ENCODE results near the gene GNG4.
"Not testable (repeated sequence)": the region's sequence is repeated elsewhere in the genome, so short reads cannot be mapped to it uniquely, and the experiment has no call there.

The GNG4 gene

GRCh38 chr1:235624721-235625333, 24.8 kb downstream of the GNG4 start:
- peak; percentile 61 for DNase-seq

- no peak for DNase-seq
Observed at GRCh38 chr1:235622936-235623779, 26.4 kb downstream of the GNG4 start.

GRCh38 chr1:235619149-235619548, 30.4 kb downstream of the GNG4 start:
- DNase-seq, result not testable (repeated sequence)

- DNase-seq, result peak; percentile 67
Observed at GRCh38 chr1:235617808-235618207, 31.8 kb downstream of the GNG4 start.

GRCh38 chr1:235617140-235617539, 32.4 kb downstream of the GNG4 start:
- no peak for DNase-seq

- DNase-seq, result no peak
Observed at GRCh38 chr1:235614442-235614954, 35.1 kb downstream of the GNG4 start.

GRCh38 chr1:235613602-235614001, 36.0 kb downstream of the GNG4 start:
- DNase-seq, result no peak

GRCh38 chr1:235612761-235613160, 36.8 kb downstream of the GNG4 start:
- DNase-seq, result no peak

GRCh38 chr1:235610157-235610556, 39.4 kb downstream of the GNG4 start:
- no peak for DNase-seq

- DNase-seq, result no peak
Observed at GRCh38 chr1:235608278-235608677, 41.3 kb downstream of the GNG4 start.

GRCh38 chr1:235607284-235607683, 42.3 kb downstream of the GNG4 start:
- DNase-seq, result no peak

GRCh38 chr1:235601104-235601503, 48.5 kb downstream of the GNG4 start:
- no peak for DNase-seq

GRCh38 chr1:235599536-235599935, 50.0 kb downstream of the GNG4 start:
- DNase-seq, result no peak

- DNase-seq, result peak; percentile 70
Observed at GRCh38 chr1:235597867-235598553, 51.6 kb downstream of the GNG4 start.

- DNase-seq, result no peak
Observed at GRCh38 chr1:235595079-235595478, 54.5 kb downstream of the GNG4 start.

GRCh38 chr1:235594281-235594895, 55.2 kb downstream of the GNG4 start:
- DNase-seq, result not testable (repeated sequence)

GRCh38 chr1:235588916-235589515, 60.6 kb downstream of the GNG4 start:
- DNase-seq, result peak; percentile 62

GRCh38 chr1:235588156-235588555, 61.4 kb downstream of the GNG4 start:
- no peak for DNase-seq

- no peak for DNase-seq
Observed at GRCh38 chr1:235586992-235587391, 62.6 kb downstream of the GNG4 start.

GRCh38 chr1:235586413-235586812, 63.2 kb downstream of the GNG4 start:
- no peak for DNase-seq

- no peak for DNase-seq
Observed at GRCh38 chr1:235584973-235585372, 64.6 kb downstream of the GNG4 start.

- no peak for DNase-seq
Observed at GRCh38 chr1:235583511-235584001, 66.0 kb downstream of the GNG4 start.

GRCh38 chr1:235582130-235582529, 67.5 kb downstream of the GNG4 start:
- no peak for DNase-seq

Data from islet precursor cell (in vitro differentiated cells).